Urothelium cell line (cell line): ENCODE results near the gene ACP6.
"Not testable (repeated sequence)": the region's sequence is repeated elsewhere in the genome, so short reads cannot be mapped to it uniquely, and the experiment has no call there.

Experiments
- DNase-seq: peaks from one replicate; pipeline ENCODE4 v3.0.0; 2011; ENCODE audit warnings: low spot score, mixed read lengths
- FAIRE-seq: peaks from 2 replicates; lab custom pipeline; 2011; peaks lifted over from hg19 to GRCh38; lab: Jason Lieb, UNC

ACP6 gene

GRCh38 chr1:147670319-147671001 lies at the start of gene ACP6:
Gene ACP6, minus strand, starts transcription at chr1:147670524. Its CDS starts 476 bp downstream, at chr1:147670048.
- DNase-seq (peak; percentile 95), FAIRE-seq (no peak)

- FAIRE-seq, result no peak
- no peak for DNase-seq
These were observed 49.4 kb upstream of the ACP6 start for GRCh38 chr1:147719711-147720225.

GRCh38 chr1:147719029-147719698 lies 48.8 kb upstream of the ACP6 start:
- DNase-seq (no peak), FAIRE-seq (peak; percentile 42)

- DNase-seq (no peak), FAIRE-seq (no peak)
These were observed 47.4 kb upstream of the ACP6 start for GRCh38 chr1:147717706-147718097.

- FAIRE-seq, result no peak
- peak; percentile 65 for DNase-seq
These were observed 46.9 kb upstream of the ACP6 start for GRCh38 chr1:147717051-147717705.

GRCh38 chr1:147712605-147713004 lies 42.3 kb upstream of the ACP6 start:
- DNase-seq (no peak), FAIRE-seq (no peak)

- DNase-seq (peak; percentile 75), FAIRE-seq (peak; percentile 40)
These were observed 30.0 kb upstream of the ACP6 start for GRCh38 chr1:147700042-147701006.

- DNase-seq (no peak), FAIRE-seq (no peak)
These were observed 29.3 kb upstream of the ACP6 start for GRCh38 chr1:147699686-147700041.

GRCh38 chr1:147683163-147683763 lies 12.9 kb upstream of the ACP6 start:
- FAIRE-seq, result no peak

GRCh38 chr1:147680608-147681235 lies 10.4 kb upstream of the ACP6 start:
- not testable (repeated sequence) for FAIRE-seq, DNase-seq

More at GRCh38 chr1:147683163-147683763, 12.9 kb upstream of the ACP6 start:
- no peak for DNase-seq

- FAIRE-seq, DNase-seq: not testable (repeated sequence)
These were observed 7.4 kb upstream of the ACP6 start for GRCh38 chr1:147677681-147678080.

- no peak for FAIRE-seq
- DNase-seq, result peak; percentile 51
These were observed 6.2 kb upstream of the ACP6 start for GRCh38 chr1:147676311-147677085.

GRCh38 chr1:147673816-147674215 lies 3.5 kb upstream of the ACP6 start:
- FAIRE-seq (no peak), DNase-seq (no peak)

- FAIRE-seq (no peak), DNase-seq (no peak)
These were observed 3.1 kb upstream of the ACP6 start for GRCh38 chr1:147673406-147673805.

- DNase-seq (peak; percentile 53), FAIRE-seq (no peak)
These were observed 630 bp downstream of the ACP6 start for GRCh38 chr1:147669469-147670318.

GRCh38 chr1:147665521-147665920 lies 4.8 kb downstream of the ACP6 start:
- FAIRE-seq, result no peak
- no peak for DNase-seq

- DNase-seq (no peak), FAIRE-seq (no peak)
These were observed 6.1 kb downstream of the ACP6 start for GRCh38 chr1:147664206-147664605.

GRCh38 chr1:147654511-147654910 lies 15.8 kb downstream of the ACP6 start:
- DNase-seq (no peak), FAIRE-seq (no peak)
